DOHH2 (cell line): ENCODE results near the gene PLEKHH3.

Source experiments
- H3F3A ChIP-seq: fragments of 200-600 bp; sonication (generic), shearing (Covaris generic); 2 replicates; pipeline ENCODE4 v1.6.0; 2016; ENCODE audit warnings: antibody characterized with exemption, mild to moderate bottlenecking; ENCODE audit not compliant: control insufficient read depth, insufficient read depth
- H3K27ac ChIP-seq: fragments of 200-600 bp; sonication (generic); 2 replicates; pipeline ENCODE4 v1.5.1; 2014; ENCODE audit warnings: low read depth, mild to moderate bottlenecking, low read length, moderate library complexity
- H3K27me3 ChIP-seq: fragments of 200-600 bp; sonication (generic); 2 replicates; pipeline ENCODE4 v1.6.1; 2014; ENCODE audit warnings: mild to moderate bottlenecking, low read length, mixed read lengths; ENCODE audit not compliant: control insufficient read depth
- H3K36me3 ChIP-seq: fragments of 200-600 bp; sonication (generic); 2 replicates; pipeline ENCODE4 v1.6.1; 2014; ENCODE audit warnings: mild to moderate bottlenecking, low read length, moderate library complexity, mixed read lengths; ENCODE audit not compliant: control insufficient read depth
- H3K4me1 ChIP-seq: fragments of 200-600 bp; sonication (generic); 2 replicates; pipeline ENCODE4 v1.6.1; 2014; ENCODE audit warnings: mild to moderate bottlenecking, low read length, mixed read lengths; ENCODE audit not compliant: control insufficient read depth
- H3K4me2 ChIP-seq: fragments of 200-600 bp; sonication (generic); 2 replicates; pipeline ENCODE4 v1.6.0; 2014; ENCODE audit warnings: mild to moderate bottlenecking, low read length, moderate library complexity
- H3K4me3 ChIP-seq: fragments of 200-600 bp; sonication (generic); 2 replicates; pipeline ENCODE4 v1.5.1; 2014; ENCODE audit warnings: mild to moderate bottlenecking, low read length, mixed read lengths
- H3K79me2 ChIP-seq: fragments of 200-600 bp; sonication (generic); 2 replicates; pipeline ENCODE4 v1.6.1; 2014; ENCODE audit warnings: mild to moderate bottlenecking, low read length, mixed read lengths; ENCODE audit not compliant: control insufficient read depth
- H3K9me2 ChIP-seq: fragments of 200-600 bp; sonication (generic); replicated peaks from 2 replicates; pipeline ENCODE4 v1.6.1; 2014; ENCODE audit warnings: mild to moderate bottlenecking, low read length, mixed read lengths; ENCODE audit not compliant: control insufficient read depth
- H3K9me3 ChIP-seq: fragments of 200-600 bp; sonication (generic); 2 replicates; pipeline ENCODE4 v1.6.1; 2014; ENCODE audit warnings: antibody characterized with exemption, low read length, mixed read lengths; ENCODE audit not compliant: control insufficient read depth, insufficient read depth
- H4K20me1 ChIP-seq: fragments of 200-600 bp; sonication (generic); 2 replicates; pipeline ENCODE4 v1.6.0; 2014; ENCODE audit warnings: low read depth, mild to moderate bottlenecking, antibody characterized with exemption, low read length, moderate library complexity; ENCODE audit not compliant: control insufficient read depth, insufficient read depth
- CTCF ChIP-seq: fragments of 200-600 bp; sonication (generic); IDR thresholded peaks from one replicate; pipeline ENCODE4 v1.5.1; 2014; ENCODE audit warnings: antibody characterized with exemption, mild to moderate bottlenecking, low read depth, low read length; ENCODE audit not compliant: poor library complexity, severe bottlenecking
- EZH2phosphoT487 ChIP-seq: fragments of 200-600 bp; sonication (generic); IDR thresholded peaks from 2 replicates; pipeline ENCODE4 v1.6.1; 2017; ENCODE audit warnings: borderline replicate concordance, mild to moderate bottlenecking, antibody characterized with exemption, low read length, moderate library complexity, mixed read lengths

PLEKHH3 gene

GRCh38 chr17:42685831-42686230 lies 9.0 kb upstream of the PLEKHH3 start:
- H3K4me1 ChIP-seq: peaks cover 17% of the 10 kb centered on the region
- no peaks in the 10 kb centered on the region for H3K9me3 ChIP-seq
- H3F3A ChIP-seq: peaks cover 4% of the 10 kb centered on the region; the same call in 1 of the 2 replicates
- H3K9me2 ChIP-seq: no peaks in the 10 kb centered on the region
- H3K79me2 ChIP-seq: no peaks in the 10 kb centered on the region
- TF ChIP-seq EZH2phosphoT487 (no peak), CTCF (no peak)
- no peaks in the 10 kb centered on the region for H3K36me3 ChIP-seq
- no peak overlapping the region for H3K4me3 ChIP-seq
- peaks cover 23% of the 10 kb centered on the region for H3K27me3 ChIP-seq
- no peaks in the 10 kb centered on the region for H4K20me1 ChIP-seq
- H3K4me2 ChIP-seq: no peak overlapping the region
- H3K27ac ChIP-seq: no peak overlapping the region

GRCh38 chr17:42684929-42685556 lies 8.2 kb upstream of the PLEKHH3 start:
- Histone ChIP-seq H3K27ac (no peak overlapping the region), H3K79me2 (no peaks in the 10 kb centered on the region), H3K9me2 (no peaks in the 10 kb centered on the region), H3K36me3 (no peaks in the 10 kb centered on the region), H4K20me1 (no peaks in the 10 kb centered on the region), H3F3A (peaks cover 4% of the 10 kb centered on the region; the same call in 1 of the 2 replicates), H3K4me3 (no peak overlapping the region), H3K9me3 (no peaks in the 10 kb centered on the region), H3K4me1 (peaks cover 23% of the 10 kb centered on the region), H3K4me2 (no peak overlapping the region), H3K27me3 (peaks cover 23% of the 10 kb centered on the region)
- TF ChIP-seq EZH2phosphoT487: no peak
- no peak for TF ChIP-seq CTCF

- Histone ChIP-seq H3K4me3 (no peak overlapping the region), H3K79me2 (no peaks in the 10 kb centered on the region), H3K36me3 (no peaks in the 10 kb centered on the region), H3K4me2 (no peak overlapping the region), H3F3A (peaks cover 8% of the 10 kb centered on the region), H3K27ac (no peak overlapping the region), H3K27me3 (peaks cover 23% of the 10 kb centered on the region), H4K20me1 (no peaks in the 10 kb centered on the region), H3K4me1 (peaks cover 38% of the 10 kb centered on the region), H3K9me2 (no peaks in the 10 kb centered on the region), H3K9me3 (no peaks in the 10 kb centered on the region)
- TF ChIP-seq EZH2phosphoT487 (no peak), CTCF (no peak)
Measured at GRCh38 chr17:42683407-42684034, 6.7 kb upstream of the PLEKHH3 start.
